A673 (cell line): Measurements from ENCODE around the gene PRR35. TPM values are rescaled to one million over a fixed set of nuclear protein-coding genes. Genes with fewer than 3 reads are reported as not detected.

Source experiments
- BruUV-seq: library from RNA; stranded (reverse); fragments of 400-500 nt; replicated peaks from 2 replicates; lab custom pipeline; 2021; lab: Mats Ljungman, UMichigan
- CTCF ChIA-PET: fragments of 300-600 bp; sonication (Branson Sonifier 250); formaldehyde crosslinking; loops from one replicate; lab custom pipeline; 2022; ENCODE audit warnings: antibody characterized with exemption; lab: Charles Lee
- POLR2A ChIA-PET: fragments of 300-600 bp; sonication (Branson Sonifier 250); formaldehyde crosslinking; loops from one replicate; lab custom pipeline; 2022; ENCODE audit warnings: antibody characterized with exemption; ENCODE audit not compliant: low non-redundant PET; lab: Charles Lee
- DNase-seq: peaks from one replicate; pipeline ENCODE4 v3.0.0-alpha.2; 2015; ENCODE audit warnings: low spot score
- H3K27ac ChIP-seq: fragments of 200-600 bp; sonication (generic); 2 replicates; pipeline ENCODE4 v1.5.1; 2016; ENCODE audit warnings: mixed run types, low read depth, mild to moderate bottlenecking, mixed read lengths, antibody characterized with exemption, low read length; ENCODE audit not compliant: poor library complexity, severe bottlenecking
- H3K27me3 ChIP-seq: fragments of 200-600 bp; sonication (generic); replicated peaks from 2 replicates; pipeline ENCODE4 v1.6.1; 2017; ENCODE audit warnings: mixed run types, low read depth, mild to moderate bottlenecking, mixed read lengths, antibody characterized with exemption, low read length; ENCODE audit not compliant: insufficient read depth, poor library complexity
- H3K36me3 ChIP-seq: fragments of 200-600 bp; sonication (generic); 2 replicates; pipeline ENCODE4 v1.6.1; 2016; ENCODE audit warnings: mixed run types, mild to moderate bottlenecking, mixed read lengths, antibody characterized with exemption, low read length; ENCODE audit not compliant: insufficient read depth, poor library complexity, severe bottlenecking
- H3K4me1 ChIP-seq: fragments of 200-600 bp; sonication (generic); 2 replicates; pipeline ENCODE4 v1.6.1; 2017; ENCODE audit warnings: mixed run types, mild to moderate bottlenecking, mixed read lengths, antibody characterized with exemption, low read length; ENCODE audit not compliant: insufficient read depth, poor library complexity, severe bottlenecking
- H3K4me3 ChIP-seq: fragments of 200-600 bp; sonication (generic); 2 replicates; pipeline ENCODE4 v1.5.1; 2016; ENCODE audit warnings: low read depth, mixed run types, mild to moderate bottlenecking, mixed read lengths, low read length; ENCODE audit not compliant: poor library complexity, severe bottlenecking
- H3K9me3 ChIP-seq: fragments of 200-600 bp; sonication (generic); 2 replicates; pipeline ENCODE4 v1.6.1; 2016; ENCODE audit warnings: mixed run types, low read depth, mild to moderate bottlenecking, mixed read lengths, antibody characterized with exemption, low read length; ENCODE audit not compliant: poor library complexity, severe bottlenecking
- EZH2 ChIP-seq: fragments of 200-600 bp; sonication (generic); IDR thresholded peaks from 2 replicates; pipeline ENCODE4 v1.6.1; 2017; ENCODE audit warnings: borderline replicate concordance, low read depth, mild to moderate bottlenecking, mixed read lengths, antibody characterized with exemption, low read length; ENCODE audit not compliant: poor library complexity, severe bottlenecking
- intact Hi-C: fragments of 100-400 bp; cut with micrococcal nuclease; formaldehyde crosslinking; loops from one replicate; pipeline ENCODE4 v1.10.0; 2022; ENCODE audit not compliant: unreplicated experiment
- total RNA-seq: library from RNA; stranded (reverse); gene quantifications from 2 replicates; pipeline ENCODE4 v1.2.3, GENCODE V29; 2021
- TF ChIP-seq, protein P1 (sequence below): fragments of 300-800, 200-600 bp; sonication (generic); conservative IDR thresholded peaks from 2 replicates; pipeline ENCODE4 v1.5.1; 2017; ENCODE audit warnings: low read depth, mild to moderate bottlenecking, antibody characterized with exemption, low read length, moderate library complexity, mixed read lengths

PRR35 gene
- total RNA-seq, 1 experiment from 2014 or later: not detected

DNA sequence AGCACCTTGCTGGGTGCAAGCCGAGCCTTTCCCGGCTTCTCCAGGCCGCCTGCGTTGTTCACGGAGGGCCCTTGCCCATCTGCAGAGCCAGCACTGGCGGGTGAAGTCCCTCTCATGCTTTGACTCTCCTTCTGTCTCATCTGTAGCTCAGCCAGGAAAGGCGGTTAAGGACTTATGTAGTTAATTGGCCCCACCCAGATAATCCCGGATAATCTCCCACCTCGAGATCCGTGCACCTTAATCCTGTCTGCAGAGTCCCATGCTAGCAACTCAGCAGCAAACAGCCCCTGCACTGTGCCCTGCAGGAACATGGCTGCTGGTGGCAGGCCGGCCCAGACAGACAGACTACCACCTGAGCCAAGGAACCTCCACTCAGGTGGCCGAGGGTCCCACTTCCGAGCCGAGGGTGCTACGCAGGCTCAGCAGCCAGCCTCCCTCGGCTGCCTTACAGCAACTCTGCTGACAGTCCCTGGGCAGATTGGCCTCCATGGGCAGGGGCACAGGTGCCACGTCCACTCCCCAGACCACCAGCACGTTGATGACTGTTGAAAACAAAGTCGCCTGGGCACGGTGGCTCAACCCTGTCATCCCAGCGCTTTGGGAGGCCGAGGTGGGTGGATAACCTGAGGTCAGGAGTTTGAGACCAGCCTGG is 46.6 kb downstream of the PRR35 start:
- Histone ChIP-seq H3K27me3 (no peaks in the 10 kb centered on the region), H3K36me3 (no peaks in the 10 kb centered on the region), H3K4me1 (no peaks in the 10 kb centered on the region), H3K9me3 (no peaks in the 10 kb centered on the region), H3K4me3 (no peak overlapping the region), H3K27ac (no peak overlapping the region)
- DNase-seq: no peak
- ChIA-PET POLR2A (no interaction called here), CTCF (interaction anchor here (0.6 kb wide), 2 partner anchors 9 to 54 kb away, joined by 5 to 6 read pairs; no protein-coding TSS in a partner anchor)
- TF ChIP-seq, protein P1, sequence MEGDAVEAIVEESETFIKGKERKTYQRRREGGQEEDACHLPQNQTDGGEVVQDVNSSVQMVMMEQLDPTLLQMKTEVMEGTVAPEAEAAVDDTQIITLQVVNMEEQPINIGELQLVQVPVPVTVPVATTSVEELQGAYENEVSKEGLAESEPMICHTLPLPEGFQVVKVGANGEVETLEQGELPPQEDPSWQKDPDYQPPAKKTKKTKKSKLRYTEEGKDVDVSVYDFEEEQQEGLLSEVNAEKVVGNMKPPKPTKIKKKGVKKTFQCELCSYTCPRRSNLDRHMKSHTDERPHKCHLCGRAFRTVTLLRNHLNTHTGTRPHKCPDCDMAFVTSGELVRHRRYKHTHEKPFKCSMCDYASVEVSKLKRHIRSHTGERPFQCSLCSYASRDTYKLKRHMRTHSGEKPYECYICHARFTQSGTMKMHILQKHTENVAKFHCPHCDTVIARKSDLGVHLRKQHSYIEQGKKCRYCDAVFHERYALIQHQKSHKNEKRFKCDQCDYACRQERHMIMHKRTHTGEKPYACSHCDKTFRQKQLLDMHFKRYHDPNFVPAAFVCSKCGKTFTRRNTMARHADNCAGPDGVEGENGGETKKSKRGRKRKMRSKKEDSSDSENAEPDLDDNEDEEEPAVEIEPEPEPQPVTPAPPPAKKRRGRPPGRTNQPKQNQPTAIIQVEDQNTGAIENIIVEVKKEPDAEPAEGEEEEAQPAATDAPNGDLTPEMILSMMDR: no peak
- no peak for TF ChIP-seq EZH2
- BruUV-seq: no TSS peak
- intact Hi-C loops: no loop called here

DNA sequence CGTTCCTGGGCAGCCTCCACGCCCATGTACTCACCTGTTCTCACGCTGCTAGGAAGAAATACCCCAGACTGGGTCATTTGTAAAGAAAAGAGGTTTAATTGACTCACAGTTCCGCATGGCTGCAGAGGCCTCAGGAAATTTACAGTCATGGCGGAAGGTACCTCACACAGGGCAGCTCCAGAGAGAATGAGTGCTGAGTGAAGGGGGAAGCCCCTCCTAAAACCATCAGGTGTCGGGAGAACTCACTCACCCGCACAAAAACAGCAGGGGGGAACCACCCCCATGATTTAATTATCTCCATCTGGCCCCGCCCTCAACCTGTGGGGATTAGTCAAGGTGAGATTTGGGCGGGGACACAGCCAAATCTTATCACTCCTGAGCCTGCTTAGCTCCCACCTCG is 47.8 kb downstream of the PRR35 start:
- BruUV-seq: no TSS peak
- no peaks in the 10 kb centered on the region for H3K4me1 ChIP-seq
- H3K27me3 ChIP-seq: no peaks in the 10 kb centered on the region
- ChIA-PET POLR2A (no interaction called here), CTCF (no interaction called here)
- intact Hi-C loops: no loop called here
- H3K27ac ChIP-seq: no peak overlapping the region
- TF ChIP-seq EZH2: no peak
- TF ChIP-seq, protein P1: no peak
- H3K36me3 ChIP-seq: no peaks in the 10 kb centered on the region
- H3K9me3 ChIP-seq: no peaks in the 10 kb centered on the region
- DNase-seq: no peak
- H3K4me3 ChIP-seq: no peak overlapping the region

DNA sequence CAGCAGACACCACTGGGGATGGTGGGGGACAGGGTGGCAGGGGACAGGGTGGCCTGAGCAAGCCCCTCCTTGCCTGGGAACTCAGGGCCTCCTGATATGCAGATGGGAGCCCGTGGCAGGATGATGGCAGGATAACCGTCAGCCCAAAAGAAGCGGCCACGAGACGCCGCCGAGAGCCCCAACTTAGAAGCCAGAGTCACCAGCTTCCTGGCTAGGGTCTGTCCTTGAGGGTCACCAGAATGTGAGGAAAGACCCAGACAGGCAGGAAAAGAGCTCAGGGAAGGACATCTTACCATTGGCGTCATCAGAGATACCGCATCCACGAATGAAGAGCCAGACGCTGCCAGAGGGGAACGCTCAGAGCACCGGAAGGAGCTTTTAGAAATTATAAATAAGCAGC is 49.1 kb downstream of the PRR35 start:
- H3K27ac ChIP-seq: no peak overlapping the region
- H3K9me3 ChIP-seq: no peaks in the 10 kb centered on the region
- no peaks in the 10 kb centered on the region for H3K4me1 ChIP-seq
- CTCF ChIA-PET: interaction anchor here (0.6 kb wide), 1 partner anchor 30 kb away, joined by 4 read pairs; no protein-coding TSS in a partner anchor
- POLR2A ChIA-PET: no interaction called here
- DNase-seq: no peak
- H3K4me3 ChIP-seq: no peak overlapping the region
- intact Hi-C loops: no loop called here
- BruUV-seq: no TSS peak
- no peaks in the 10 kb centered on the region for H3K36me3 ChIP-seq
- no peaks in the 10 kb centered on the region for H3K27me3 ChIP-seq
- TF ChIP-seq EZH2: no peak
- TF ChIP-seq, protein P1: no peak
